HG02970 (cell line): ENCODE results near the gene STXBP4.

Experiments
- ATAC-seq: cut with Tn5 transposase; IDR thresholded peaks from one replicate; pipeline ENCODE4 v1.9.1; 2021; ENCODE audit warnings: mild to moderate bottlenecking, moderate library complexity, moderate number of reproducible peaks; ENCODE audit not compliant: unreplicated experiment, low FRiP score

STXBP4 gene

GRCh38 chr17:55110521-55110920 lies 142.0 kb downstream of the STXBP4 start:
- no peak for ATAC-seq

GRCh38 chr17:55114283-55114682 lies 145.7 kb downstream of the STXBP4 start:
- no peak for ATAC-seq

- no peak for ATAC-seq
Measured at GRCh38 chr17:55116440-55116914, 147.9 kb downstream of the STXBP4 start.

DNA sequence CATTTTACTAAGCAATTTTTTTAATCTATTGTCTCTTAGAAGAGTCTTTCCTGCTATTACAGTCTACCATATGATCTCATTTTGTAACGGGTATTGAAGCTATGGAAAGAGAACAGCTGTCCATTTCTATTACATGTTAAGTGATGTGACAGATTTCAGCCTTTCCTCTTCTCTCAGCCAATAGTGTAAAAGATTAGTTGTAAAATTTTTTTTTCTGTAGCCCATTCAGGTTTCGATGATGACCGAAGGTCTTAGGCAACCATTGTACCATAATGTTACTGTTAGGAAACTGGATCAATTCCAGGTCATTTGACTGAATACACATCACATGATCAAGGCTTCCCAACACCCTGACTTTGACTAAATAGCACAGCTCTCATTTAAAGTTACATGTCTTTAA lies 148.6 kb downstream of the STXBP4 start:
- ATAC-seq: no peak

GRCh38 chr17:55120651-55121050 lies 152.1 kb downstream of the STXBP4 start:
- ATAC-seq: no peak

DNA sequence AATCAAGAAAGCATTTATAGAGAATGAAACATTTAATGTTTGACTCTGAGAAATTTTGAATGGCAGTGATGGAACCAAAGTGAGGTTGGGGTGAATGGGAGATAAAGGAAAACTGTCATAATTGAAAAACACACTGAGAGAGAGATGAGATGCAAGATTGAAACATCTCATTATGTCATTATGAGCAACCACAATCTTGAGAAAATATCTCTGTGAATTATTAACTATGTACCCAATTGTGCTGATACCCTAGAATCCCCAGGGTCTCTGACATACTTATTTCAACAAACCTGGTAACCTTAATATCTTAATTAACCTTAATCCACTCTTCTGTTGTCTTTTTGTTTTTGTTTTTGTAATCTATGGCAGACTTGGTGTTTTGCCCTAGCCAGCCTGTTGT lies 152.7 kb downstream of the STXBP4 start:
- ATAC-seq: no peak

- ATAC-seq: no peak
Measured at GRCh38 chr17:55122114-55122513, 153.5 kb downstream of the STXBP4 start.

GRCh38 chr17:55124730-55125360 lies 156.3 kb downstream of the STXBP4 start:
- ATAC-seq: no peak

GRCh38 chr17:55133583-55133982 lies 165.0 kb downstream of the STXBP4 start:
- no peak for ATAC-seq

DNA sequence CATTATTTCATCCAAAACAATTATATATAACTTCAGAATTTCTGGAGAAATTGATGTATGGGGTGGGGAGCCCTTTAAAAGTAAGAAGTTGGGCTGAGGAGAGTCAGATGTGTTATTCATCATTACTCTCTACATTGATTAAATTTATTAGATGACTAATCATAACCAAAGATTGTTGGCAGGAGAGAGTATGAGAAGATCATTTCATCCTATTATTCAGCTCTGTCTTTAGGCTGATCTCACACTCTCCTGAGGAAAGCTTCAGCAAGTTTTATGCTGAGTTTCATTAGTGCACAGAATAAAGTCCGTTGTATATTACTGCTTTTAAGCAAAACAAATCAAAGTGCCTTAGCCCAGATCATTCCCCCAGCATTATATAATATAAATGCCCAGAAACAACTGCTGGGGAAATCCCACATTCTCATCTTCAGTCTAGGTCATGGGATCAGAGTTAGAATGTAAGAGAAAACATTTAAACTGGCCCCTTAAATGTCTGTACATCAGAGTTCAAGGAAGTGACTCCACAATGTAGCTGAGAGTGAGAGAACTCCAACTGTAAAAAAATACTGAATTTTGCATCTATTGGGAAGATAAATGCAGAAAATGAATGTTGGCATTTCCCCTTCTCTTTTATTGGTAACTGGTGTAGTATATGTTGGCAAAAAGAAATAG lies 166.1 kb downstream of the STXBP4 start:
- no peak for ATAC-seq

- no peak for ATAC-seq
Measured at GRCh38 chr17:55140809-55141208, 172.2 kb downstream of the STXBP4 start.

GRCh38 chr17:55144518-55144917 lies 176.0 kb downstream of the STXBP4 start:
- no peak for ATAC-seq

DNA sequence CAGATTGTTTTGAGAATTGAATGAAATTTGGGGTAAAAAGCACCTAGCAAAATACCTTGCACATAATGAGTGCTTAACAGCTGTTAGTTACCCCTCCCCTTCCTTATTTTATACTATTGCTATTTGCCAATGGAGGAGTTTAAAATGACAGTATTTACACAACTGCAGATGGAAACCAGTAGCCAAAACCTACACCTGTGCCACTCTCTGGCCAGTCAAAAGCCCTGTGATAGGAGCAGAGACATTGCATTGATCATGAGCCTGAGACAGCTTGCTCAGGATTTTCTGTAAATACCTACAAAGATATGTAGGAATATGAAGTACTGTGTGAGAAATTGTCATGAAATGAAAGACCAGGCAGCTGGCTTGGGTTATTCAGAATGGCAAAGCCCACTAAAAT lies 180.9 kb downstream of the STXBP4 start:
- ATAC-seq: no peak

DNA sequence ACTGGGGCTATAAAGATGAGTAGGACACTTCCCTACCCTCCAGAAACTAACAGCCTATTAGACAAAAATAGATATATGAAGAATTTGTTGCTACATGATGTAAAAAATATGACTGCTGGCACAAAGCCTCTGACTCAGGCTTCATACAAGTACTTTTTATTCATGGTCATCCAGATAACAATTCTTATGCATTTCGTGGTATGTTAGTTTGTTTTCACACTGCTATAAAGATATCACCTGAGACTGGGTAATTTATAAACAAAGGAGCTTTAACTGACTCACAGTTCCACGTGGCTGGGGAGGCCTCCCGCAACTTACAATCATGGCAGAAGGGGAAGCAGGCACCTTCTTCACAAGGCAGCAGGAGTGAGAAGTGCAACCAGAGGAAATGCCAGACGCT lies 183.7 kb downstream of the STXBP4 start:
- ATAC-seq: no peak

GRCh38 chr17:55154101-55154500 lies 185.5 kb downstream of the STXBP4 start:
- ATAC-seq: no peak

DNA sequence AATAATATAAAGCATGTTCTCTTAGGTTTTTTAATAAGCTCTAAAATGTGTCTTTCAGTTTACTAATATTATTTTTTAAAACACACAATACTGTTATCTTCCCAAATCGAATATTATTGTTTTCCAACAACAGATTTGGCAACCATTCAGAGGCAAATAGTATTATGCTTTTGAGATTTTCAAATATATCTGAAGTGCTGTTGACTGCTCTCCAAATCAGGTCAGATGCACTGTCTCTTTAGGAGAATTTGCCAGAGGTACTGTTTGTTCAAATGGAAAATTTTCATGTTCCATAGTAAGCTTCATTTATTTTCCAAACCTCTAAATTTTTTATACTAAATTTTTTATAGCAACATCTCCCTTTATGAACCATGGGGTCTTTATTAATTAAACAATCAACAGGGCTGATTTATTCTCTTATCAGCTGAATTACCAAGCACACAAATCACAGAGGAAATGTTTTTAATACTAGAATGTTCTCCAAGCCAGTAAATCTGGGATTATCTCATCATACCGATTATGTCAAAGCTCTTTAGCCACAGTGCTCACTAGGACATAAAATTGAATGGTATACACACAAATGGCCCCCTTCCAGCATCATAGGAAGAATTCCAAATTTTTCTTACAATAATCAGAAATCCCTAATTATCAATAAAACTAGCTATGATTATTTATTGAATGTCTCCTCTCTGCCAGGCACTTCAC lies 187.4 kb downstream of the STXBP4 start:
- no peak for ATAC-seq

GRCh38 chr17:55157165-55157564 lies 188.6 kb downstream of the STXBP4 start:
- ATAC-seq: no peak

- no peak for ATAC-seq
Measured at GRCh38 chr17:55158439-55158838, 189.9 kb downstream of the STXBP4 start.

DNA sequence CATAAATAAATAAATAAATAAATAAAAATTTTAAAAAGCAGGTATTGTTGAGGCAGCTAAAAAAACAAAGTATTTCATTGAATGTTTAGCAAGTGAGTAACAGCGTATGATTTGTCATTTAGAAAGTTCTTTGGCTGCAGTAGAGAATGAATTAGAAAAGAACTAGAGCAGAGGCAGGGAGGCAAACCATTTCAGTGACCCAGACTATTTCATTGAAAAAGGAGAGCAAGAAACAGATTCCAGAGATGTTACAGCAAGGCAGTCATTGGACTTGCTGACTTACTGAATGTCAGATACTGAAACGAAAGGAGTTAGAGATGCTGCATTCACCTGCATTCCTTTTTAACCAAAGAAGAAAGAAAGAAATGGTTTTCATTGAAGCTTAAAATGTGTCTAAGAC lies 190.7 kb downstream of the STXBP4 start:
- no peak for ATAC-seq

DNA sequence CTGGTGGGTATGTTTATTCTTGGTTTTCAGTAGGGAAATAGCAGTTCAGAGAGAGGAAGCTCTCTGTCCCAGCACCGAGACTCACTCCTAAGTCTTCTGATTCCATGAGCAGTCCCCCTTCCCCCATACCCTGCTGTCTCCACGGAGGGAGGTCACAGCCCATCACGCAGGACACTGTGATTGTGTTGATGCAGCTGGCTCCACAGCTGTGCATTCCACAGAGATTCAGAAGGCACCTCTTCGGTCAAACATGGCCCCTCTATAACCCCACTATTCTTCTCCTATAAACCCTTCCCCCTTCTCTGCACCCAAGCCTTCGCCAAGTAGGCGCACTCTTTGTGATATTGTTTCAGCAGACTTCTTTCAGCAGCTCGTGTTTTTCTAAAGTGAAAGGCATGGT lies 191.9 kb downstream of the STXBP4 start:
- ATAC-seq: no peak

DNA sequence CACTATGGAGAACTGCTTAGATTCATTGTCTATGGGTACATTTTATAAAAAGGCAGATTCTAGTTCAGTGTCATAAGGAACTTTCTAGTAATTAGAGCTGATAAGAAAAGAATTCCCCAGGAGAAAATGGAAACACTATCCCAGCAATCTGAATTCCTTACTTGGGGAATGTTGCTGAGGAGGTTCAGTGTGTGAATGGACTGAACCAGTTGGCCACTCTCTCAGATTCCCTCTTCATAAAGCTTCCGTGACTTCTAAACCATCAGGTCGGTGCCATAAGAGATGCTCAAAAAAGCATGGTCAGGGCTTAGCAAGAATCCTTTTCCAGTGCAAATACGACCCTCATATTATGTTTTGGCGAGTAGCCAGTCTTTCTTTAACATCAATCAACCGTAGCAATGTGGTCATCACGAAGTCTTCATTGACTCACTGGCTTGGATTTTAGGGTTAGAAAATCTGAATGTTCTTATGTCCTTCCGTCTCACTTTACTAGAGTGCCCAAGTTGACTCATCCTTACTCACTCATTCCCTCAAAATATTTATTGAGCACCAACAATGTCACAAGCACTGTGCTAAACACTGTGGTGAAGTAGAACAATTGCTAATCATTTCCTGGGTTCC lies 193.5 kb downstream of the STXBP4 start:
- ATAC-seq: no peak
